Mucosa of rectum (tissue), 2 donors: ENCODE results near the gene RAMP2.

Experiments
- H3K27ac ChIP-seq, 2 donors: one replicate each; pipeline ENCODE4 v1.7.0; 2013; ENCODE audit warnings: inconsistent platforms in 2 of 2, low read depth in 2 of 2, low read length in 2 of 2
- H3K27me3 ChIP-seq, 2 donors: one replicate each; pipeline ENCODE4 v1.7.0; 2013; ENCODE audit warnings: low read length in 2 of 2; ENCODE audit not compliant: control insufficient read depth in 2 of 2, insufficient read depth in 2 of 2
- H3K36me3 ChIP-seq, 2 donors: one replicate each; pipeline ENCODE4 v1.7.0; 2013; ENCODE audit warnings: low read length in 2 of 2; ENCODE audit not compliant: control insufficient read depth in 2 of 2, insufficient read depth in 2 of 2
- H3K4me1 ChIP-seq, 2 donors: one replicate each; pipeline ENCODE4 v1.7.0; 2013; ENCODE audit warnings: low read length in 2 of 2, mild to moderate bottlenecking in 1 of 2; ENCODE audit not compliant: control insufficient read depth in 2 of 2, insufficient read depth in 2 of 2
- H3K4me3 ChIP-seq, 2 donors: one replicate each; pipeline ENCODE4 v1.7.0; 2013; ENCODE audit warnings: low read length in 2 of 2
- H3K9ac ChIP-seq, 2 donors: one replicate each; pipeline ENCODE4 v1.7.0; 2013; ENCODE audit warnings: low read length in 2 of 2, low read depth in 1 of 2, mild to moderate bottlenecking in 1 of 2
- H3K9me3 ChIP-seq, 2 donors: one replicate each; pipeline ENCODE4 v1.7.0; 2013; ENCODE audit warnings: low read length in 2 of 2; ENCODE audit not compliant: control insufficient read depth in 2 of 2
- donor health status: healthy.
- donor health status: Normal muscosa, but diverticular disease.

Gene RAMP2

DNA sequence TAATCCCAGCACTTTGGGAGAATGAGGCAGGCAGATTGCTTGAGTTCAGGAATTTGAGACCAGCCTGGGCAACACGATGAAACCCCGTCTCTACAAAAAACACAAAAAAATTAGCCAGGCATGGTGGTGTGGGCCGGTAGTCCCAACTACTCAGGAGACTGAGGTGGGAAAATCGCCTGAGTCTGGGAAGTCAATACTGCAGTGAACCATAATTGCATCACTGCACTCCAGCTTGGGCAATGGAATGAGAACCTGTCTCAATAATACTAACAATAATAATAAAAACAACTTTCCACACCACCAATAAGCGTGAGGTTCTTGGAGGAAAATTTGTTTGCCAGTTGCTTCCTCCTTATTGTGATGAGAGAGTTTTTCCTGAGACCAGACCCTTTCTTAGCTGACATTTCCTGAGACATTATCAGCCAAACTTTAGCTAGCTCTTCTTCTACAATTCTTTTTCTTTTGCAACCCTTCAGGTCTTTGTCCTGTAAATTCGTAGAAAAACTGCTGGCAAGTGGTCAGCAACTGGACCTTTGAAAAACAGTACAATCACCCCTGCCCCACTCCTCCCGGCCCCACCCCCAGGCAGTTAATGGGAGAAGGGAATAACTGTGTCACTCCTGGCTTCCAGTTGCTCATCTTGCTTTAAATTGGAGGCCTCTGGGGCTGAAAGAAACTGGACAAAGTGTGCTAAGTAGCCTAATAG, 12.7 kb upstream of the RAMP2 start:
- no peak overlapping the region for H3K9ac ChIP-seq
- H3K27ac ChIP-seq = peak overlapping the region in 1 of 2 donors; percentile 20
- H3K4me3 ChIP-seq = no peak overlapping the region
- no peaks in the 10 kb centered on the region for H3K9me3 ChIP-seq
- no peaks in the 10 kb centered on the region for H3K27me3 ChIP-seq
- H3K4me1 ChIP-seq = peaks cover 10 to 12% of the 10 kb centered on the region in 2 donors
- H3K36me3 ChIP-seq = no peaks in the 10 kb centered on the region

DNA sequence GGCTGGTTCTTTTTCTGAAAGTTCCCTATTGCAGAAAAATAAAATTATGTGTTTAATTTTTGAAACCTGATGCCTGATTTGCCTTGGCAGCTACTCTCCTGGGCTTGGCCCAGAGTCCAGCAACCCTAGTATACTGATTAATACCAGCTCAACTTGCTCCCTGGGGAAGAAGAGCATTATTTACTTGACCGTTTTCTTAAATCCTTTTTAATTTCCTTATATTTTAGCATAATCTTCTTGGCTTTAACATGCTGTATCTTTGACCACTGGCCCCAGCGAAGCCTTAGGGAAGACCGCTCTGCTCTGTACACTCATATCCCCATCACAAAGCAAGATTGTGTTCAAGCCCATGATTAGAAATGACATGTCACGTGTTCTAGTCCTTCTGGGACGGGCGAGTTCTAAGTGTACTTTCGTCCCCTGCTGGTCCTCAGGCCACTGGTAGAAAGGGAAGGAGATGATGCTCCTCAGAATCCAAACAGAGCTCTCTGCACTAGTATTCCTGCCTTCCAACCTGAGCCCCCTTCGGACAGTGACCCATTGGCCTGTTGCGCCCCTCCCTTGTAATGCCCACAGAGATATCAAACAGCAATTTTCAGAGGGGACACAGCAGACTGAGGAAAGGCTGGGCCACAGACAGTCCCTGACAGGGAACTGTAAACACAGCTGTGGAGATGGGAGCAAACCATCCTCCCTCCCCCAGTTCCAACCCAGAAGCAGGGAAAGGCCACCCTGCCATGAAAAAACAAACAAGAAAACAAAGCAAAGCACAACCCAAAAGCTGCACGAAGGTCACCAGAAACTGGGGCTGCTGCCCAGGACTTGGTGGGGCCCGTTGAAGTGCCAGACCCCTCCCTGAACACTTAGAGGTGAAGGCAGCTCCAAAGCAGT, 11.9 kb upstream of the RAMP2 start:
- H3K4me3 ChIP-seq = no peak overlapping the region
- no peak overlapping the region for H3K9ac ChIP-seq
- peak overlapping the region; percentile 49 to 60 for H3K27ac ChIP-seq
- no peaks in the 10 kb centered on the region for H3K27me3 ChIP-seq
- peaks cover 2 to 7% of the 10 kb centered on the region in 2 donors for H3K4me1 ChIP-seq
- no peaks in the 10 kb centered on the region for H3K9me3 ChIP-seq
- no peaks in the 10 kb centered on the region for H3K36me3 ChIP-seq

DNA sequence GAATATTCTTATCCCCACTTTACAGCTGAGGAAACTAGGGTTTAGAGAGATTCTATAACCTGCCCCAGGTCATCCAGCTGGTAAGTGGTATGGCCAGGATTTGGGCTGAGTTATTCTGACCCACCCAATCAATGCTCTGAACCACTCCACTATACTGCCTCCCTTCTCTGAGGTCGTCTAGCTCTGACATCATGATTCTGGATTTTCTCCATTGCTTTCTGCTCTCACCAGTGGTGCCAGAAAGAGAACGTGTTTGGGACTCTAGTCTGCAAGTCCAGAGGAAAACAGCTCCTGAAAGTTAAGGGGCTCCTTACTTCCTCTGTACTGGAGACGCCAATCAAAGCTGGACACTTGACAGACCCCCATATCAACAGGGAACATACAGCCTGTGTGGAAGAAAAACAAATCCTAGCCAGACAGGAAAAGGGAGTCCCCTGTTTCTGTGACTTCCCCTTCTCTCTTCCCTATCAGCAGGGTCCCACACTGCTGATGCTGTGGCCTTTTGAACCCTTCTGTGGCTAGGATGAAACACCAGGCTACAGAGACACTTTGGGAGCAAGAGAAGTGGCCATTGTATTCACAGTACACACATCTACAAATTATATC, 10.2 kb upstream of the RAMP2 start:
- Histone ChIP-seq H3K27ac (no peak overlapping the region), H3K27me3 (no peaks in the 10 kb centered on the region), H3K36me3 (no peaks in the 10 kb centered on the region), H3K4me3 (no peak overlapping the region), H3K9ac (no peak overlapping the region), H3K9me3 (no peaks in the 10 kb centered on the region), H3K4me1 (peaks cover 2 to 4% of the 10 kb centered on the region in 2 donors)

DNA sequence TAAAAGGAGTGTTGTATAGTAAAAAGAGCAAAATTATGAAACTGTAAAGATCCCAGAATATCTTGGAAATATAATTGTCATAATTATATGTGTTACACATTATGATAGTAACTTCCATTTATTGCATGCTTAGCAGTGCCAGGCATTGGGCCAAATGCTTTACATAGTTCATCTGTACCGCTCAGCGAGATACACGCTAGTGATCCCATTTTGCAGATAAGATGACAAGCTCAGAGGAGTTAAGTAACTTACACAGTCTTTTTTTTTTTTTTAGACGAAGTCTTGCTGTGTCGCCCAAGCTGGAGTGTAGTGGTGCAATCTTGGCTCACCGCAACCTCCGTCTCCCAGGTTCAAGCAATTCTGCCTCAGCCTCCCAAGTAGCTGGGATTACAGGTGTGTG, 9.4 kb upstream of the RAMP2 start:
- peaks cover 2 to 4% of the 10 kb centered on the region in 2 donors for H3K4me1 ChIP-seq
- H3K27ac ChIP-seq = no peak overlapping the region
- H3K27me3 ChIP-seq = no peaks in the 10 kb centered on the region
- H3K36me3 ChIP-seq = no peaks in the 10 kb centered on the region
- no peak overlapping the region for H3K9ac ChIP-seq
- no peak overlapping the region for H3K4me3 ChIP-seq
- no peaks in the 10 kb centered on the region for H3K9me3 ChIP-seq

DNA sequence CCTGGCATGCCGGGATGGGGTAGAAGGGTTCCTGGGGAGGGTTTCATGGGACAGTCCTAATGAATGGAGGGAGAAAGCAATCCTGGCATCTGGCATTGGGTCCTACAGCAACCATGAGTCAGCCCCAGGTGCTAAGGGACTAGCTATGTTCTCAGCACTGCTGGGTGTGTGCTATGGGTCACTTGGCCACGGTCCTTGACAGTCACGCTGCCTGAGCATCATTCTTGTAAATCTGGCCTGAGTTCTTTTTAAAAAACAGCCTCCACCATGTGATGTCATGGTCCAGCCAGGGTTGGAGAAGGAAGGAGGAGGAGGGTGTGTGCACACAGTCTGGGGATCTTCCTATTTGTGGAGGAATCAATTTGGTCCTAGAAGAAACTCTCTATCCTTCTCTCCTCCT, 6.2 kb upstream of the RAMP2 start:
- H3K4me1 ChIP-seq = peaks cover 0 to 2% of the 10 kb centered on the region in 2 donors
- H3K27ac ChIP-seq = no peak overlapping the region
- no peaks in the 10 kb centered on the region for H3K9me3 ChIP-seq
- peaks cover 0 to 4% of the 10 kb centered on the region in 2 donors for H3K27me3 ChIP-seq
- no peak overlapping the region for H3K4me3 ChIP-seq
- no peak overlapping the region for H3K9ac ChIP-seq
- no peaks in the 10 kb centered on the region for H3K36me3 ChIP-seq

DNA sequence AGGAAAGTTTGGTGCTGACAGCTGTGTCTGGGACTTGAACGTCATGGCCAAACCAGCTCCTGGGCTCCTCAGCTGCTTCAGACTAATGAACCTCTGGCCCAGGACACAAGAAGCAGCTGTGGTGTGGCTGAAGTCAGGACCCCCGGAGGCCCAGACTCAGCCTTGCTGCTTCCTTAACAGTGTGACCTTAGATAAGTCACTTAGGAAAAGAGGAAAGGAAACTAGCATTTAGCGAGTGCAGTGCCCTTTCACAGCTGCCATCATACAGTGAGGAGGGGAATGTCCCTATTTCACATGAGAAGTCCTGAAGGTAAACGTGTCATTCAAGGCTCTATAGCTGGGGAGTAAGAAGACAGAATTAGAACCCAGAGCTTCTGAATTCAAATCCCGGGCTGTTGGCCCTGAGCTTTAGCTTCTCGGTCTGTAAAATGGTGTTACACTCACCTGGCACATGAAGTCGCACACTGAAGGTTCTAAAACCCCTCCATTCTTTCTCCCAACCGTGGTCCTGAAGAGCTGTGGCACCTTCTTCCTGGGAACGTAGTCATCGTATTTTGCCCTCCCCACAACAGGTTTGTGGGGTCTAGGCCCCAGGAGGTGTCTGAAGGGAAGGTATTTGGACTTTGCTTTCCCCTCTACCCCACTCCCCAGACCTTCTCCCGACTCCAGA, 910 bp upstream of the RAMP2 start:
- H3K36me3 ChIP-seq = no peaks in the 10 kb centered on the region
- H3K9ac ChIP-seq = no peak overlapping the region
- H3K4me3 ChIP-seq = peak overlapping the region in 1 of 2 donors; percentile 31
- H3K4me1 ChIP-seq = peaks cover 0 to 3% of the 10 kb centered on the region in 2 donors
- H3K27me3 ChIP-seq = peaks cover 7 to 13% of the 10 kb centered on the region in 2 donors
- no peaks in the 10 kb centered on the region for H3K9me3 ChIP-seq
- H3K27ac ChIP-seq = no peak overlapping the region

DNA sequence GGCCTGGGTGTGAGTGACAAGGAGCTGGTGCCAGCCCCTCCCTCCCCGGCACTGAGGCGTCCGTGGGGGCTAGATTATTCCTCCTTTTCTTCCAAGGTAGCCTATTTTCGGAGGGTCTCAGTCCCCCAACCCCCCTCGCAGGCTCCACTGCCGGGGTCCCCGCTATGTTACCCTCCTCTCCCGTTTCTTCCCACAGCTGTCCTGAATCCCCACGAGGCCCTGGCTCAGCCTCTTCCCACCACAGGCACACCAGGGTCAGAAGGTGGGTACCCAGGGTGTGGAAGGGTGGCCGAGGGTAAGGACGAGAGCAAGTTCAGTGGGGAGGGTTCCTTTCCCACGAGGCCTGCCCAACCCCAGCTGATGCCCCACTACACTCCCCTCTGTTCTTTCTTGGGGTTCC, 611 bp downstream of the RAMP2 start:
- no peak overlapping the region for H3K27ac ChIP-seq
- no peaks in the 10 kb centered on the region for H3K36me3 ChIP-seq
- peak overlapping the region; percentile 6 to 34 for H3K9ac ChIP-seq
- peaks cover 0 to 3% of the 10 kb centered on the region in 2 donors for H3K4me1 ChIP-seq
- peaks cover 7 to 13% of the 10 kb centered on the region in 2 donors for H3K27me3 ChIP-seq
- peak overlapping the region; percentile 29 to 41 for H3K4me3 ChIP-seq
- H3K9me3 ChIP-seq = no peaks in the 10 kb centered on the region

DNA sequence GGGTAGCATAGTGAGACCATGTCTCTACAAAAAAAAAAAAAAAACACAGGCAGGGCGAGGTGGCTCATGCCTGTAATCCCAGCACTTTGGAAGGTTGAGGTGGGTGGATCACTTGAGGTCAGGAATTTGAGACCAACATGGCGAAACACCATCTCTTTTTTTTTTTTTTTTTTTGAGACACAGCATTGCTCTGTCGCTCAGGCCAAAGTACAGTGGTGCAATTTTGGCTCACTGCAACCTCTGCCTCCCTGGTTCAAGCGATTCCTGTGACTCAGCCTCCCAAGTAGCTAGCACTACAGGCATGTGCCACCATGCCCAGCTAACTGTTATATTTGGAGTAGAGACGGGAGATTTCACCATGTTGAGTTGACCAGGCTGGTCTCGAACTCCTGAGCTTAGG, 5.1 kb downstream of the RAMP2 start:
- Histone ChIP-seq H3K36me3 (no peaks in the 10 kb centered on the region), H3K4me1 (peaks cover 0 to 3% of the 10 kb centered on the region in 2 donors), H3K27me3 (peaks cover 0 to 10% of the 10 kb centered on the region in 2 donors), H3K27ac (no peak overlapping the region), H3K9ac (no peak overlapping the region), H3K4me3 (no peak overlapping the region), H3K9me3 (no peaks in the 10 kb centered on the region)

DNA sequence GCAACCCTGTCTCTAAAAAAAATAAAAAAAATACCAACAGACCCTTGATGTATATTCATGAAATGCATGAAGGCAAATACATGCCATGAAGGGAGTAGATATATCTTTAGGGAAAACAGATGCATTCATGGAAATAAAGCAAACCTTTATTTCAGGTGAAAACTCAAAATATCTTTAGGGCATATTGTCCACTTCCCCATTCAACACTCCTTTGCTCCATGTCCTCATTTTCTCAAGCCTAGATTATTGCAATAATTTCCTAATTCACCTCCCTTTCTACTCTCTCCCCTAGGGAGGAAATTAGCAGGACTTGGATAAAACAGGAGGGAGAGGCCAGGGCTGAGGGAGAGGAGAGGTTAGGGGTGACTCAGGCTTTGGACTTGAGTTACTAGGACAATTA, 6.5 kb downstream of the RAMP2 start:
- Histone ChIP-seq H3K4me1 (peaks cover 0 to 2% of the 10 kb centered on the region in 2 donors), H3K27ac (no peak overlapping the region), H3K9me3 (no peaks in the 10 kb centered on the region), H3K9ac (no peak overlapping the region), H3K4me3 (no peak overlapping the region), H3K27me3 (no peaks in the 10 kb centered on the region), H3K36me3 (no peaks in the 10 kb centered on the region)
